NCI-H82 (cell line): Measurements from ENCODE around the gene FBXO7.

Source experiments
- DNase-seq: peaks from one replicate; lab custom pipeline; 2025; lab: John Stamatoyannopoulos, UW

Gene FBXO7

GRCh38 chr22:32531931-32532819 lies 57.6 kb downstream of the FBXO7 start:
- peak; percentile 64 for DNase-seq

GRCh38 chr22:32532820-32533128 lies 58.2 kb downstream of the FBXO7 start:
- no peak for DNase-seq

GRCh38 chr22:32533265-32534111 lies 58.9 kb downstream of the FBXO7 start:
- DNase-seq = peak; percentile 13

GRCh38 chr22:32534252-32535235 lies 59.9 kb downstream of the FBXO7 start:
- no peak for DNase-seq

GRCh38 chr22:32535531-32536190 lies 61.0 kb downstream of the FBXO7 start:
- no peak for DNase-seq

- no peak for DNase-seq
Observed at GRCh38 chr22:32536352-32536751, 61.7 kb downstream of the FBXO7 start.

GRCh38 chr22:32538521-32538920 lies 63.9 kb downstream of the FBXO7 start:
- no peak for DNase-seq

GRCh38 chr22:32539631-32540421 lies 65.2 kb downstream of the FBXO7 start:
- no peak for DNase-seq

- DNase-seq = no peak
Observed at GRCh38 chr22:32541481-32541880, 66.9 kb downstream of the FBXO7 start.

GRCh38 chr22:32542066-32542676 lies 67.6 kb downstream of the FBXO7 start:
- no peak for DNase-seq

- no peak for DNase-seq
Observed at GRCh38 chr22:32542677-32543357, 68.2 kb downstream of the FBXO7 start.

- DNase-seq = no peak
Observed at GRCh38 chr22:32544953-32545558, 70.4 kb downstream of the FBXO7 start.

- no peak for DNase-seq
Observed at GRCh38 chr22:32545801-32546200, 71.2 kb downstream of the FBXO7 start.

GRCh38 chr22:32546496-32546895 lies 71.9 kb downstream of the FBXO7 start:
- DNase-seq = no peak

- DNase-seq = no peak
Observed at GRCh38 chr22:32546935-32547334, 72.3 kb downstream of the FBXO7 start.

- DNase-seq = no peak
Observed at GRCh38 chr22:32548039-32548438, 73.4 kb downstream of the FBXO7 start.
